ENCODE data around the gene OLFML2A.

DNA sequence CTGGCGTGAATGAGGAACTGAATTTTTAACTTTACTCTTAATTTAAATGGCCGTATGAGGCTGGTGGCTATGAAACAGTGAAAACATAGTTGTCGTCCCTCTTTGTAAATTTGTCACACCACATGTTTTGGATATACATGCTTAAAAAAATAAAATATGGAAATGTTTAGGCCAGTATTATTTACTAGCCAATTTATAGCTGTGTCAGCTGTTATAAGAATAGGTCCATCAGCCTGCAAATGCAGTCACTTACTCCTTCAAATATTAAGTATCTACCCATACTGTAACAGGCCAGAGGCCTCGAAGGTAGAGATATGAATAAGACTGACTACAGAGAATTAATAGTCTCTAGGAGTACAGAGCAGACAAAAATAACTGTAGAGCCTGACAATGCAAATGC lies 35.8 kb upstream of the OLFML2A start:
- no peak for TF ChIP-seq POLR2A (IDR thresholded peaks at IDR 0.05)
- TF ChIP-seq, protein P1, sequence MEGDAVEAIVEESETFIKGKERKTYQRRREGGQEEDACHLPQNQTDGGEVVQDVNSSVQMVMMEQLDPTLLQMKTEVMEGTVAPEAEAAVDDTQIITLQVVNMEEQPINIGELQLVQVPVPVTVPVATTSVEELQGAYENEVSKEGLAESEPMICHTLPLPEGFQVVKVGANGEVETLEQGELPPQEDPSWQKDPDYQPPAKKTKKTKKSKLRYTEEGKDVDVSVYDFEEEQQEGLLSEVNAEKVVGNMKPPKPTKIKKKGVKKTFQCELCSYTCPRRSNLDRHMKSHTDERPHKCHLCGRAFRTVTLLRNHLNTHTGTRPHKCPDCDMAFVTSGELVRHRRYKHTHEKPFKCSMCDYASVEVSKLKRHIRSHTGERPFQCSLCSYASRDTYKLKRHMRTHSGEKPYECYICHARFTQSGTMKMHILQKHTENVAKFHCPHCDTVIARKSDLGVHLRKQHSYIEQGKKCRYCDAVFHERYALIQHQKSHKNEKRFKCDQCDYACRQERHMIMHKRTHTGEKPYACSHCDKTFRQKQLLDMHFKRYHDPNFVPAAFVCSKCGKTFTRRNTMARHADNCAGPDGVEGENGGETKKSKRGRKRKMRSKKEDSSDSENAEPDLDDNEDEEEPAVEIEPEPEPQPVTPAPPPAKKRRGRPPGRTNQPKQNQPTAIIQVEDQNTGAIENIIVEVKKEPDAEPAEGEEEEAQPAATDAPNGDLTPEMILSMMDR (IDR thresholded peaks at IDR 0.05), result no peak
